Activated naive CD8-positive, alpha-beta T cell treated with anti-CD3 and anti-CD28 coated beads, Interleukin-2, amount 10 ng/mL, durations not matched to agents 7 days and 5 days (primary cell): ENCODE results near the gene ZDHHC12. TPM values are rescaled to one million over a fixed set of nuclear protein-coding genes. Genes with fewer than 3 reads are reported as not detected.

Experiments used
- ATAC-seq: fragments of 150-1000 bp; cut with Tn5 transposase; one replicate; pipeline ENCODE4 v1.10.0; 2021; ENCODE audit warnings: low read depth, moderate library complexity
- POLR2A ChIA-PET: fragments of 350-600 bp; sonication (Branson Sonifier 250); formaldehyde crosslinking; loops from one replicate; lab custom pipeline; 2021; ENCODE audit warnings: antibody characterized with exemption; lab: Charles Lee
- DNase-seq: peaks from one replicate; pipeline ENCODE4 v3.0.0; 2021
- H3K27ac Mint-ChIP-seq: one replicate; pipeline ENCODE4 v1.8.0; 2022; ENCODE audit warnings: mild to moderate bottlenecking, mixed read lengths
- H3K27me3 Mint-ChIP-seq: one replicate; pipeline ENCODE4 v1.8.0; 2022; ENCODE audit warnings: mild to moderate bottlenecking, moderate library complexity, mixed read lengths
- H3K36me3 Mint-ChIP-seq: one replicate; pipeline ENCODE4 v1.8.0; 2021; ENCODE audit warnings: mild to moderate bottlenecking, mixed read lengths
- H3K4me1 Mint-ChIP-seq: one replicate; pipeline ENCODE4 v1.8.0; 2021; ENCODE audit warnings: mixed read lengths
- H3K4me3 Mint-ChIP-seq: one replicate; pipeline ENCODE4 v1.8.0; 2022; ENCODE audit warnings: mild to moderate bottlenecking, moderate library complexity, mixed read lengths
- H3K9me3 Mint-ChIP-seq: one replicate; pipeline ENCODE4 v1.8.0; 2021; ENCODE audit warnings: mixed read lengths
- total RNA-seq, 2 experiments: library from RNA; stranded (reverse); gene quantifications; one replicate each; pipeline ENCODE4 v1.2.3, GENCODE V29; 2021

ZDHHC12 gene
- total RNA-seq, 2 experiments from 2014 or later = 64.1 to 68.9 TPM

GRCh38 chr9:128724744-128725211, 851 bp upstream of the ZDHHC12 start:
- H3K27me3 Mint-ChIP-seq = no peaks in the 10 kb centered on the region
- peak; percentile 1 for ATAC-seq

GRCh38 chr9:128723352-128723865, 518 bp downstream of the ZDHHC12 start:
- Mint-ChIP-seq H3K36me3 (no peaks in the 10 kb centered on the region), H3K4me3 (peak overlapping the region; percentile 91), H3K27ac (peak overlapping the region; percentile 89), H3K4me1 (peaks cover 32% of the 10 kb centered on the region), H3K27me3 (no peaks in the 10 kb centered on the region), H3K9me3 (no peaks in the 10 kb centered on the region)
- ATAC-seq (no peak), DNase-seq (no peak)
- POLR2A ChIA-PET = interaction anchor here (0.7 to 2.5 kb wide), 9 partner anchors 10 to 170 kb away, joined by 3 to 14 read pairs (median 6); partner anchors contain the start of genes DYNC2I2, ENDOG, PKN3 and SPTAN1

More at GRCh38 chr9:128724744-128725211, 851 bp upstream of the ZDHHC12 start:
- Mint-ChIP-seq H3K27ac (peak overlapping the region; percentile 82), H3K9me3 (no peaks in the 10 kb centered on the region), H3K4me1 (peaks cover 32% of the 10 kb centered on the region), H3K4me3 (peak overlapping the region; percentile 91), H3K36me3 (no peaks in the 10 kb centered on the region)
- POLR2A ChIA-PET = interaction anchor here (0.6 to 2.5 kb wide), 16 partner anchors 8 to 226 kb away, joined by 3 to 14 read pairs (median 5); partner anchors contain the start of genes ENDOG, SET, SPOUT1 and SPTAN1
- DNase-seq = no peak

- H3K36me3 Mint-ChIP-seq = peaks cover 3% of the 10 kb centered on the region
- ATAC-seq = no peak
- POLR2A ChIA-PET = interaction anchor here (1.5 to 2.5 kb wide), 4 partner anchors 10 to 169 kb away, joined by 4 to 14 read pairs (median 8); partner anchors contain the start of genes DYNC2I2, ENDOG and SPTAN1
- no peaks in the 10 kb centered on the region for H3K27me3 Mint-ChIP-seq
- peaks cover 30% of the 10 kb centered on the region for H3K4me1 Mint-ChIP-seq
- no peak for DNase-seq
- H3K4me3 Mint-ChIP-seq = peak overlapping the region; percentile 91
- H3K27ac Mint-ChIP-seq = peak overlapping the region; percentile 89
- no peaks in the 10 kb centered on the region for H3K9me3 Mint-ChIP-seq
Measured at GRCh38 chr9:128722380-128723351, 1.3 kb downstream of the ZDHHC12 start.

GRCh38 chr9:128721487-128722010, 2.4 kb downstream of the ZDHHC12 start:
- DNase-seq (no peak), ATAC-seq (no peak)
- Mint-ChIP-seq H3K27me3 (no peaks in the 10 kb centered on the region), H3K4me3 (no peak overlapping the region), H3K4me1 (peaks cover 28% of the 10 kb centered on the region), H3K36me3 (peaks cover 3% of the 10 kb centered on the region), H3K9me3 (no peaks in the 10 kb centered on the region), H3K27ac (no peak overlapping the region)
- POLR2A ChIA-PET = no interaction called here

- Mint-ChIP-seq H3K27me3 (no peaks in the 10 kb centered on the region), H3K9me3 (no peaks in the 10 kb centered on the region), H3K27ac (no peak overlapping the region), H3K4me1 (peaks cover 24% of the 10 kb centered on the region), H3K4me3 (no peak overlapping the region), H3K36me3 (peaks cover 3% of the 10 kb centered on the region)
- ATAC-seq (no peak), DNase-seq (no peak)
- POLR2A ChIA-PET = no interaction called here
Measured at GRCh38 chr9:128720841-128721486, 3.0 kb downstream of the ZDHHC12 start.

GRCh38 chr9:128719919-128720605, 3.9 kb downstream of the ZDHHC12 start:
- H3K4me1 Mint-ChIP-seq = peaks cover 19% of the 10 kb centered on the region
- no peaks in the 10 kb centered on the region for H3K9me3 Mint-ChIP-seq
- no peak overlapping the region for H3K27ac Mint-ChIP-seq
- POLR2A ChIA-PET = no interaction called here
- no peaks in the 10 kb centered on the region for H3K27me3 Mint-ChIP-seq
- H3K36me3 Mint-ChIP-seq = peaks cover 3% of the 10 kb centered on the region
- DNase-seq (no peak), ATAC-seq (no peak)
- no peak overlapping the region for H3K4me3 Mint-ChIP-seq

- no peak overlapping the region for H3K27ac Mint-ChIP-seq
- ATAC-seq (no peak), DNase-seq (no peak)
- peaks cover 3% of the 10 kb centered on the region for H3K36me3 Mint-ChIP-seq
- no peaks in the 10 kb centered on the region for H3K9me3 Mint-ChIP-seq
- POLR2A ChIA-PET = no interaction called here
- peaks cover 12% of the 10 kb centered on the region for H3K4me1 Mint-ChIP-seq
- no peaks in the 10 kb centered on the region for H3K27me3 Mint-ChIP-seq
- H3K4me3 Mint-ChIP-seq = no peak overlapping the region
Measured at GRCh38 chr9:128718475-128718874, 5.5 kb downstream of the ZDHHC12 start.

GRCh38 chr9:128718047-128718446, 5.9 kb downstream of the ZDHHC12 start:
- ATAC-seq = no peak
- Mint-ChIP-seq H3K27me3 (no peaks in the 10 kb centered on the region), H3K27ac (no peak overlapping the region), H3K9me3 (no peaks in the 10 kb centered on the region), H3K4me1 (peaks cover 11% of the 10 kb centered on the region), H3K4me3 (no peak overlapping the region), H3K36me3 (peaks cover 3% of the 10 kb centered on the region)
- POLR2A ChIA-PET = no interaction called here
- DNase-seq = no peak

GRCh38 chr9:128716581-128717254, 7.2 kb downstream of the ZDHHC12 start:
- H3K9me3 Mint-ChIP-seq = no peaks in the 10 kb centered on the region
- H3K4me3 Mint-ChIP-seq = no peak overlapping the region
- ATAC-seq (no peak), DNase-seq (no peak)
- POLR2A ChIA-PET = interaction anchor here (0.7 kb wide), 2 partner anchors 32 to 232 kb away, joined by 3 to 5 read pairs; no protein-coding TSS in a partner anchor
- H3K27ac Mint-ChIP-seq = no peak overlapping the region
- no peaks in the 10 kb centered on the region for H3K4me1 Mint-ChIP-seq
- no peaks in the 10 kb centered on the region for H3K27me3 Mint-ChIP-seq
- peaks cover 3% of the 10 kb centered on the region for H3K36me3 Mint-ChIP-seq

GRCh38 chr9:128715436-128715750, 8.5 kb downstream of the ZDHHC12 start:
- DNase-seq (no peak), ATAC-seq (no peak)
- Mint-ChIP-seq H3K27me3 (no peaks in the 10 kb centered on the region), H3K36me3 (peaks cover 3% of the 10 kb centered on the region), H3K27ac (no peak overlapping the region), H3K4me3 (no peak overlapping the region), H3K9me3 (no peaks in the 10 kb centered on the region), H3K4me1 (no peaks in the 10 kb centered on the region)
- POLR2A ChIA-PET = no interaction called here

- POLR2A ChIA-PET = interaction anchor here (0.6 kb wide), 1 partner anchor 234 kb away, joined by 3 read pairs; no protein-coding TSS in a partner anchor
- H3K4me1 Mint-ChIP-seq = no peaks in the 10 kb centered on the region
- DNase-seq = peak; percentile 24
- no peak overlapping the region for H3K4me3 Mint-ChIP-seq
- H3K27ac Mint-ChIP-seq = no peak overlapping the region
- no peak for ATAC-seq
- peaks cover 3% of the 10 kb centered on the region for H3K36me3 Mint-ChIP-seq
- H3K27me3 Mint-ChIP-seq = no peaks in the 10 kb centered on the region
- H3K9me3 Mint-ChIP-seq = no peaks in the 10 kb centered on the region
Measured at GRCh38 chr9:128714586-128715435, 9.1 kb downstream of the ZDHHC12 start.
